GM04503 (cell line): ENCODE data around the gene WDR86.

Experiments
- DNase-seq: peaks from one replicate; pipeline ENCODE4 v3.0.0-alpha.2; 2012; ENCODE audit warnings: low read depth

The WDR86 gene

DNA sequence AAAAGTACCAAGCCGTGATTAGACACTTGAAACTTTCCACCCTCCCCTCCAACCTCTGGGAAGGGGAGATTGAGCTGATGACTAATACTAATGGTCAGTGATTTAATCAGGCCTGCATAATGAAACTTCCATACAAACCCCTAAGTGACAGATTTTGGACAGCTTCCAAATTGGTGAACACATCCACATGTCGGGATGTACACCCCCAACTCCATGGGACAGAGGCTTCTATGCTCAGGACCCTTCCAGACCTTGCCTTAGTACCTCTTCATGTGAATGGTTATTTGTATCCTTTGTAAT, 63.4 kb downstream of the WDR86 start:
- no peak for DNase-seq

DNA sequence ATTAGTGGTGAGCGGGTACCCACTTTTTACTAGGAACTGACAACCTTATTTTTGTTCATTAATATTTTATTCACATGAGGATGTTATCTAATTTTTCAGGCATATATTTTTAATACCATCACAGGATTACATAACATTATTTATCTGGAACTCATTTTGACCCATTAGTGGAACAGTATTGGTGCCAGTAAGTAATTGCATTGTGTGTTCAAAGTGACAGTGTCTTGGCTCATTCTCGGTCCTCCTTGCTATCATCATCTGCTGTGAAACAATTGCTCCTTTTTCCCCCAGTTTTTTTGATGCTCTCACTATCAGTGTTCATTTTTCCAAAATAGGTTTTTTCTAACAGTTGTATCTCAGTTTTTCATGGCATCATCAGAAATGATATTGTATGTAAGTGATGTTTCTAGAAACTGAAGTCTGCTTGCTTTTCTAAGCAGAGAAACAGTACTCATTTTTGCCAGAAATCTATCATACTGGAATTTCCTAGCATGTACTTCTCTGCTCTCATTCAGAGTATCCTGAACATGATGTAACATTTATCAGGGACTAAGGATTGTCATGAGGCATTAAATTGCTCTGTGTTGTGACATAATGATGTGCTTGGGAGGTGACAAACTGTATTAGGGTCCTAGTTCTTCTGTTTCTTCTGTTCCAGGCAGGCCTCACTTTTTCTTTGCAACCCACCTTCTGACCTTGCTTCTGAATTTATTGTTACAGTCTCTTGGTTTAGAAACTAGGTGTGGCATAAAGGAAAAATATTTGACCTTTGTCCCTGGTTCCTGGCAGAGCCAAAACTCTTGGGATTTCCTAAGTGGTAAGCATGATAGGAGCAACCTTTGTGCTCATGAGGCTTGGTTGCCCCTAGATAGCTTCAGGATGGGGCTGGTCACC, 64.0 kb downstream of the WDR86 start:
- no peak for DNase-seq

- DNase-seq, result no peak
Observed at GRCh38 chr7:151343516-151343915, 66.3 kb downstream of the WDR86 start.

GRCh38 chr7:151342811-151343210, 67.0 kb downstream of the WDR86 start:
- no peak for DNase-seq

DNA sequence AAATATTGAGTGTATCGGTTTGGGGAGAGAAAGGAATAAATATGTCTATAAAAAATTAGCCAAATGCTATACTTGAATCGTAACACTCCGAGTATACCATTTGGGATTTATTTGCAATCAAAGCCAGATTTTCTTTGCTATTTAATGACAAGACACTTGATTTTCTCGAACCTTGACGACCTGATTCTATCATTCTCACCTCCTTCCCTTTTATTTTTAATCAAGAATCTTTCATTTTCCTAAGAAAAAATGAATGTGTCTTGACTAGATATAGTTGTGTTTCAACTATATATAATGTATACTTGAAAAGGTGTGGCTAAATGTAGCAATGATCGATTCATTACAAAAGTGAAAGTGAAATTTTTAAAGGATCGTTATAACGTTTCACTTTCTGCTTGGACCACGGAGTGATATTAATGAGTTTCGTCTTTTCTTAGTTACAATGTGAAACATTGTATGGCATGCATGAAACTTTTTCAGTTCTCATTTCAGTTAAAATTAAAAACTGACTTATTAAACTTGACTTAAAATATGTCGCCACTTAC, 67.7 kb downstream of the WDR86 start:
- DNase-seq, result no peak

- no peak for DNase-seq
Observed at GRCh38 chr7:151341357-151342101, 68.3 kb downstream of the WDR86 start, which contains the start of gene NUB1. Gene NUB1, plus strand, starts transcription at chr7:151341812. Its CDS starts 3,538 bp downstream, at chr7:151345350.

GRCh38 chr7:151340794-151341356, 69.0 kb downstream of the WDR86 start:
- no peak for DNase-seq

DNA sequence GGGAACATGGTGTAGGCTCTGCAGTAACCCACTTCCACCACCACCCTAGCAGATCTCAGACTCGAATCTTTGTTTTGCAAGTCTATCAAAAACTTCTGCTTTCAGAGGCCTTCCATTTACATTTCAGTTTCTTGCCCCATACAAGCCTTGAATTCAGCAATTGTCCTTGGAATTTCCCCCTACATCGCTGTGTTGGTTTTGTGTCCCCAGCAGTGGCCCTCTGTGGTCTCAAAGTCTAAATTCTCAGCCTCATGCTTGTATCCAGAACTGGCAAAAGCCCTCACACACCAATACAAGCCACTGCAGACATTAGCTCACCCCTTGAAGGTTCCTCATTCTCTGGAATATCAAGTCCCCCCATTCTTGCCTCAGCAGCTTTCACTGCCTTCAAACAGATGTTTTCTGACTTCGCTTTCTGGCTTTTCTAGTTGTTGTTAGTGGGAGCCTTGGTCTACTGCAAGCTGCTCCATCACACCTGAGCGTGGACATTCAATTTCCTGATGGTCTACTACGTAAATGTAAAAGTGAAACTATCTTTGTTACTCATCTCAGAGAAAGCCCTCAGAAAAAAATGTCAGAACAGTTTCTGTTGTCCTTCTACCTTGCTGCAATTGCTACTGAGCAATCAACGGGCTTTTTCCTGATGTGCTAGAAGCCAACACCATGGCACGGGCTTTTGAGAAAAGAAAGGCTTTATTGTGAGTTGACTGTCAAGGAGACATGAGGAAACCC, 70.0 kb downstream of the WDR86 start:
- DNase-seq, result no peak

DNA sequence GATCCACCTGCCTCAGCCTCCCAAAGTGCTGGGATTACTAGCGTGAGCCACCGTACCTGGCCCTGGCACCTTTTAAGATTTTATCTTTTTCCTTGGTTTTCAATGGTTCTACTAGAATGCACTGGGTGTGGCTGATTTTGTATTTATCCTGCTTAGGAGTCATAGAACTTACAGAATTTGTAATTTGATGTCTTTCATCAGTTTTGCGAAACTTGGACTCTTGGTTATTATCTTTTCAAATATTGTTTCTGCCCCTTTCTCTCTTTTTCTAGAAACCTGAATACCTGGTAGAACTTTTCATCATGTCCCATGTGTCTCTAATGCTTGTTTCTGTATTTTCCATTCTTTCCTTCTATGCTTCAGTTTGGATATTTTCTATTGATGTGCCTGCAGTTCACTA, 71.0 kb downstream of the WDR86 start:
- no peak for DNase-seq

DNA sequence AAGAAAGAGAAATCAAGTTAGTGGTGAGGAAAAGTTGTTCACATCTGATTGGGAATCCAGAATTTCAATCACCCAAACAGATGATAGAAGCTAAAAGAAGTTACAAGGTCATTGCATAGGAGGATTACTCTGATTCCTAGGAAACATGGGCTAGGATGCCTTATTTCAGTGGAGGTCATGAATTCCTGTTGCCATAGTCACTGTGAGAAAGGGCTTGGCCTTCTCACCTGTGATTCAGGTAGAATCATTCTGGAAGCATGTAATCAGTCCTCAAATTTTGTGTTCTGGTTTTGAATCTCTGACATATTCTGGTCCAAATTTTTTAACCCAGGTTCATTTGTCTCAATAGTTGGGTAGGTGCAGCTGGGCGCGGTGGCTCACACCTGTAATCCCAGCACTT, 72.5 kb downstream of the WDR86 start:
- DNase-seq, result no peak

GRCh38 chr7:151336027-151336708, 73.7 kb downstream of the WDR86 start:
- no peak for DNase-seq

GRCh38 chr7:151334628-151335027, 75.2 kb downstream of the WDR86 start:
- no peak for DNase-seq
